TTC549 (cell line): ENCODE data around the gene FIGLA.
"Not testable (repeated sequence)": the region's sequence is repeated elsewhere in the genome, so short reads cannot be mapped to it uniquely, and the experiment has no call there.

Source experiments
- FAIRE-seq: peaks from 2 replicates; lab custom pipeline; 2012; peaks lifted over from hg19 to GRCh38; lab: Jason Lieb, UNC

Gene FIGLA

DNA sequence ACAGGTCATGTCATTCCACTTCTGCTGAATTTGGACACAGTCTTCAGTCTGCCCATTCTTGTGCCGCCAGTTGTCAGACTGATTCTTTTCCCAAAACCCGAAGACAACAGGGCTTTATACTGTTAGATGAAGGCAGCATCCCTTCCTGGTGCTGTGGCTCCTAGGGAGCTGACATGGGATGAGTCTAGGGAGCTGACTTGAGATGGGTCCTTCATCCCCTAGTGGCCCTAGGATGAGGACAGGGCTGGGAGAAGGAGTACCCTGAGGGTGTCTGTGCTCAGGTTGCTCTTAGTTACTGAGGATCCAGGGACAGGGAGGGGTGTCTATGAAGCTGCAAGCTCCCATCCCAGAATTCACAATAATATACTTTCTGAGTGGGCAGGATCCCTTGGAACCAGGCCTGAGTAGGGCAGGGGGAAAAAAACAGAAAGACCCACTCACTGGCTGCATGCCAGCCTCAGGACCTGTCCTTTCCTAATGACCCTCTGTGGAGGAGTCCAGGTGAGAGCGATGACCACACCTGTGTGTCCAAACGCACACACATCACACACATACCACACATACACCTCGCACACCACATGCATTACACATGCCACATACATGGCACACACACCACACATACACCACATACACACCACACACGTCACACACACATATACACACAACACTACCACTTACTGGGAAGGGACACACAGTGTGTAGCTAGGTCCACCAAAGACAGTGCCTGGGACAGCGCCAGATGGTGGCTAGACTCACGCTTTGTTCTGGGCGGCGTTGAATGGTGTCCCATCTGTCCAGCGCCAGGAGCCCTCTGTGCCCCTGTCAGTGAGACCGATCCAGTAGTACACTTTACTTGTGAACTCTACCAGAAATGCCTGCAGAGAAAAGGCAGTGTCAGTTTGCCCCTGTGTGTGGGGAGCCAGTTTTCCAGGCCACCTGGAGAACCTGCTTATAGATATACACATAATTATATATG lies 18.8 kb upstream of the FIGLA start:
- no peak for FAIRE-seq

DNA sequence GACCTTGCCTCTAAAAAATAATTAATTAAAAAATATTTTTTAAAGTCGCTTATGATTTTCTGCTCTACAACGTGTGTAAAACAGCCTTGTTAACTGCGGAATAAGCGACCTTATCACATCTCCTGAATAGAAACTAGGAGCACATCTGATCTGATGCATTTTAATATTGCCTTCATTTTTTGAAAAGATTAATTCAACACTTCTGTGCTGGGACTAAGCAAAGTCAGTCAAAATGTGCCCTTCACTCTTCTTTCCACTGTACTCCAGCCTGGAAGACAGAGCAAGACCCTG lies 17.3 kb upstream of the FIGLA start:
- no peak for FAIRE-seq

DNA sequence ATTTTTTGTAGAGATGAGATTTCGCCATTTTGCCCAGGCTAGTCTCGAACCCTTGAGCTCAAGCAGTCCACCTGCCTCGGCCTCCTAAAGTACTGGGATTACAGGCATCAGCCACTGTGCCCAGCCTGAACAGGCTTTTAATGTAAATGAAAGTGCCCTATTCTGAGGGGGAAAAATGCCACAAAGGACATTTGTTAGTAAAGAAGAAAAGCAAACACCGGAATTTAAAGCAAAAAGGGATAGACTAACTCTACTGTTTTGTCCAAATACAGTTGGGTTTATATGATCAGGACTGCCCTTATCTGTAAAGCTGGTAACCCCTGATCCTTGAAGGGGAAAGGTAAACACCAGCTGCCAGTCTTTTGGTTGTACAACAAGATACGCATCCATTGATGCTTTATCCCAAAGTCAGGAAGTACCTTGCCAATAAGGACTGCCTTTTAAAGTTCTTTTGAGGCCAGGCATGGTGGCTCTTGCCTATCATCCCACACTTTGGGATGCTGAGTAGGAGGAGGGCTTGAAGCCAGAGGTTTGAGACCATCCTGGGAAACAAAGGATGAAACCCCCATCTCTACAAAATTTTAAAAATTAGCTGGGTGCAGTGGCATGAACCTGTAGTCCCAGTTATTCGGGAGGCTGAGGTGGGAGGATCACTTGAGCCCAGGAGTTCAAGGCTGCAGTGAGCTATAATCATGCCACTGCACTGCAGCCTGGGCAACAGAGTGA lies 16.8 kb upstream of the FIGLA start:
- FAIRE-seq: no peak

DNA sequence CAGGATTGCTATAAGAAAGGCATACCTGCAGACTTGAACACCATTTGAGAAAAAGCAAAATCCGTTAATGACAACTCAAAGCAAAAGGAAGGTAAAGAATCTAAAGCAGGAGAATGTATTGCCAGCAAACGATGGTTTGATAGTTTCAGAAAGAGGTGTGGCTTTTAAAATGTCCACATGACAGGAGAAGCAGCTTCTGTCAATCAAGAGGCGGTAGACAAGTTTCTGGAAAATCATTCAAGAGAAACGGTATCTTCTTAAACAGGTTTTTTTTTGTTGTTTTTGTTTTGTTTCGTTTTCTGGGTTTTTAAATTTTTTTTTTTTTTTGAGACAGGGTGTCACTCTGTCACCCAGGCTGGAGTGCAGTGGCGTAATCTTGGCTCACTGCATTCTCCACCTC lies 16.2 kb upstream of the FIGLA start:
- no peak for FAIRE-seq

DNA sequence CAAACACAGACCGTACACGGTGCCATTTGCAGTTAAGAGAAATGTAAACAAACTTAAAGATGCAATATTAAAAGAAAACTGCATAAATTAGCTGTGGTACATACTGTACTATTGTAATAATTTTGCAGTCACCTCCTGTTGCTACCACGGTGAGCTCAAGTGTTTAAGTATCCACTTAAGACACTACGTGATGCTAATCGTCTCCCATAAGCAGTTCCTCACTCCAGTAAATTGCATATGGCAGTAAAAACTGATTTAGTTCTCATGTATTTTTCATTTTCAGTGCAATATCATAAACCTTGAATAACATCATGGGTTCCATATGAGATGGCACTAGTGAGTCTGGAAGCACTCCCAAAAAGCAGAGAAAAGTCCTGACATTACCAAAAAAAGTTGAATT lies 15.6 kb upstream of the FIGLA start:
- no peak for FAIRE-seq

DNA sequence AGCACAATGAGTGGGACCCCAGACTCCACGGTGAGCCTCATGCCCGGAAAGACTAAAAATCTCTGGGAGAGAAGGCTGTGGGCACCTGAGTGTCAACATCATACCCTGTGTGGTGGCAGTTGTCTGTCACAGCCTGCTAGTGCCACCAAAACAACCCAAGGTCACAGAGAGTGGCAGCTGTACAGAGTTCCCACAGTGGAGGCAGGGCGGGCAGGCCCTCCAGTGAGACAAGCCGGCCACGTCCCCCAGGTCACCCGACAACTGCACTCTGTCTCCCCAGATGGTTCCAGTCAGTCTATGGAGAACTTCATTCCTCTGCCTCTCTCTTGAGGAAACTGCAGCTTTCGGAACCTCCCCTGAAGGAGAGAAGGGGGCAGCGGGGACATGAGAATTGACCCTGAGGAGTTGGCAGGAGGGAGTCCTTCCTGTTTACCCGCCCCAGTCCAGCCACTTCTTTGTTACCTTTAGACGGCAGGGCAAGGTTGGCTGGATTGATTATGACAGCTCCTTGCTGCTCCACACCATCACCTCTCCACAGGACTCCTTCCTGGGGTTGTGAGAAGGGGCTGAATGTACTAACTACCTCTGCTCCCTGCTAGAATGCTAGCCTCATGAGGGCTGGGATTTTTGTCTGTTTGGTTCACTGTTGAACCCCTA lies 11.3 kb upstream of the FIGLA start:
- no peak for FAIRE-seq

DNA sequence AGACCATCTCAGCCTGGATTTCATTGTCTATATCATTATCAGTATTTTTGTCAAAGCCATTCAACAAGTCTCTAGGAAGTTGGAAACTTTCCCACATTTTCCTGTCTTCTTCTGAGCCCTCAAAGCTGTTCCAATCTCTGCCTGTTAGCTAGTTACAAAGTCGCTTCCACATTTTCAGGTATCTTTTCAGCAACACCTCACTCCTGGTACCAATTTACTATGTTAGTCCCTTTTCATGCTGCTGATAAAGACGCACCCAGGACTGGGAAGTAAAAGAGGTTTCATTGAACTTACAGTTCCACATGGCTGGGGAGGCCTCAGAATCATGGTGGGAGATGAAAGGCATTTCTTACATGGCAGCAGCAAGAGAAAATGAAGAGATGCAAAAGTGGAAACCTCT lies 9.3 kb upstream of the FIGLA start:
- FAIRE-seq: no peak

DNA sequence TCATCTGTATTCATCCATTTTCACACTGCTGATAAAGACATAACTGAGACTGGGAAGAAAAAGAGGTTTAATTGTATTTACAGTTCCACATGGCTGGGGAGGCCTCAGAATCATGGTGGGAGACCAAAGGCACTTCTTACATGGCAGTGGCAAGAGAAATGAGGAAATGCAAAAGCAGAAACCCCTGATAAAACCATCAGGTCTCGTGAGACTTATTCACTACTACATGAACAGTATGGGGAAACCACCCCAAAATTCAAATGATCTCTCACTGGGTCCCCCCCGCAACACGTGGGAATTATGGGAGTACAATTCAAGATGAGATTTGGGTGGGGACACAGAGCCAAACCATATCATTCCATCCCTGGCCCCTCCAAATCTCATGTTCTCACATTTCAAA lies 7.6 kb upstream of the FIGLA start:
- not testable (repeated sequence) for FAIRE-seq

DNA sequence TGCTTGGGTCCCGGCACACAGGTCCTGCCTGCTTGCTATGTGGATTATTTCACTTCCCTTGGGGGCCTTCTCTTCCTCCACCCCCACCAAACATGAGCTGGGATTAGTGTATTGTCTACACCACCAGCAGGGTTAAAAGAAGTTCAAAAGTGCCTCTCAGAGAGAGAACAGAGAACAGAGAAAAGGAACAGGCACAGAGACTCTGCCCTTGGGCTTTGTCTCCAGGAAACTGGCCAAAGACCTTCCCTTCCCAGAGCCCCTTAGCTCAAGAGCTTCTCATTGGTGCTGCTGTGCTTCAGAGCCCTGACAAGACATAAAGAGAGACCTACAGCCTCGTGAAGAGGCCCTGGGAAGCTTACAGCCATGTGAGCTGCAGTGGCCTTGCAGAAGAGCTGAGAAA lies 7.1 kb upstream of the FIGLA start:
- FAIRE-seq: no peak

DNA sequence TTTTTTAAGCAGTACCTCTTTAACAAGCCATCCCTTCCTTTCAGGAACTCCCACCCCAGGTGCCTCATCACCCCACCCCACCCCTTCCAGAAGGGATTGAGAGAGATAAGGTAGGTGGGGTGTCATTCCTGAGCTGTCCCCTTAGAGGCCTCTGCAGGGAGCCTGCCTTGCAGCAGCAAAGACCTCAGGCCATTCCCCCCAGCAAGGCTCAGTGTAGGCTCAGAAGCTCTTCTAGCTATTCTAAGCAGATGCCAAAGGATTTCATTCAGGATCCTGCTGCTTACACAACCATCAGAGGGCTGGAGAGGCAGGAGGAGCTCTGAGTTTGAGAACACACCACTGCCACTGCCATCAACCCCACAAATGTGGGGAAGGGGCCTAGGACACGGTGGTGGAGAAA lies 5.8 kb upstream of the FIGLA start:
- no peak for FAIRE-seq

DNA sequence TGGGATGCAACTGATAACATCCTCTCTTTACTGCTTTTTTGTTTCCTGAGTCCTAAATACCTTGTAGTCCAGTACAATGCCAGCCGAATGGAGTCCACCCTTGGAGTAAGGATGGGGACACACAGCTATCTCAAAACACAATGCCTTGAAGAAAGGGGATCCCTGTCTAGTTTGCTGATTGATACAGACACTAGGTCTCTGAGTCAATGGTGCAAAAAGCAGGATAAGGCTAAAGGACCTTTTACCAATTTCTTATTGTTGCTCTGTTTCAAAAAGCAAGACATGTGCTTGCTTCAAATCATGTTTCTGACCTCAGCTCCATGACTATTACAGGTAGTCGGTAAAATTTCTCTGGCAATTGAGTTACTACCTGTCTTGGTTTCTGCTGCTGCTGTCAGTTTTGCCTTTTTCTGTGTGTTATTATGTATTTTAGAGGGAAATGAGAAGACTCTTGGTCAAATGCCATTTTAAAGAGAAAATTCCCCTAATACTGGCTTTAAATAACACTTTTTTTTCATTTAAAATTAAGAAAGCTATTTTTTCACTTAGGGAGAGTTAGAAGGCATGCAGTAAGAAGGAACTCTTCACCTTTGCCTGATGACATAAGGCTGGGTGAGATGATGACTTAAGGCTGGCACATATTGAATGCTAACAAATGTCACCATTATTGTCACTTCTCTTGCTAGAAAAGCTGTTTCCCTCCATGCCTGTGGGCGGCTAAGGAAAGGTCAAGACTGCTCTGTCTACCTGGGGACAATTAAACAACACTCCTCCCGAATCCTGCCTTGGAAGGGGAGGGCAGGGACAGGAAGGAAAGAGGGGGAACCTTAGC lies 4.9 kb upstream of the FIGLA start:
- FAIRE-seq: no peak

DNA sequence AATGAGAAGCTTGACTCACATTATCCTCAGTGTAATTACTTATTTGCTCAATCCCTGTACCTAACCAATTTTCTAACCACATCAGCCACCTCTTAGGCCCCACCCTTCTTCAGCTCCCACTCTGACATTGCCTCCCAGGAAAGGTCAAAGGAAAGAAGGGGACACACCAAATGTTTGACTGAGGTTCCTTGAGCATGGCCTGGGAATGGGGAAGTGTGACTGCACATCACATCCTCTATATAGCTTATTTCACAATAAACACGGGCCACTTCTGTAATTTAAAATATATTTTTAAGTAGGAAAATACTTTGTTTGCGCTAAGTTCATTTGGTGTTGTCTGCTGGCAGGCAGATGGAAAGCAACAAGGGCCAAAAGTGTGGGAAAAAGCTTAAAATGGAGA lies 3.0 kb upstream of the FIGLA start:
- no peak for FAIRE-seq

DNA sequence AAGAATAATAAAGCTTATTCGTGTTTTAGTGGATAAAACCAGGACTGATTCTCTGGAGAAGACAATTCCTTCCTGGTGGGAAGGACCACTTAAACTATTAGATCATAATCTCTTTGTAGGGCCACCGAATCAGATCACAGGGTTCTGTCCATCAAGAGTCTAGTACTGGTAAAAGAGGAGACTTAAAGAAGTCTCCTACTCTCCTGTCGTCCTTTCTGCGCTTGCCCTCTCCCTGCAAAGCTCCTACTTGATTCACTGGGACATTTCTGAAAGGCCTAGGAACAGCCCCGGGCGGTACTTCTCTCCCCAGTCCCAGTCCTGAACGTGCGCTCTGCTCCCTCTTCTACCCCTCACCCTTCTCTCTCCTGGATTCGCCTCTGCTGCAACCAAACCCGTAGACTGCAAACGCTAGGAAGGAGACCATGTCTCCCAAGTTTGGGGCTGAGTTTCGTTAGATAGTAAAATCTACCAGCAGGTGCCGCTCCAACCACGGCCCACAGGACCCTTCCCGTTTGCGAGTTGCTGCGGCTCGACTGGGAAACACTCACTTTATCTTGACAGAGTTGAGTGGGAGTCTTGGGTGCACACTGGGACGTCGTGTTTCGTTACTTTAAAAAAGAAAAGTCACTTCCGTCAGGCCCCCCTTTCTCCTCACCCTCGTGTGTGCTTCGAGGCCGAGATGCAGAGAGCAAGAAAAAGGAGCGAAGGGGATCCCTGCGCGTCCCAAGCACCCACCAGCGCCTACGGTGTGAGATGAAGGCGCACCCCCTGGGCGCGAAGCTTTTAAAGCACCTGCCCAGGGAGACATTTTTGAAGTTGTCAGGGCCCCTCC lies 923 bp downstream of the FIGLA start:
- peak; percentile 79 for FAIRE-seq

DNA sequence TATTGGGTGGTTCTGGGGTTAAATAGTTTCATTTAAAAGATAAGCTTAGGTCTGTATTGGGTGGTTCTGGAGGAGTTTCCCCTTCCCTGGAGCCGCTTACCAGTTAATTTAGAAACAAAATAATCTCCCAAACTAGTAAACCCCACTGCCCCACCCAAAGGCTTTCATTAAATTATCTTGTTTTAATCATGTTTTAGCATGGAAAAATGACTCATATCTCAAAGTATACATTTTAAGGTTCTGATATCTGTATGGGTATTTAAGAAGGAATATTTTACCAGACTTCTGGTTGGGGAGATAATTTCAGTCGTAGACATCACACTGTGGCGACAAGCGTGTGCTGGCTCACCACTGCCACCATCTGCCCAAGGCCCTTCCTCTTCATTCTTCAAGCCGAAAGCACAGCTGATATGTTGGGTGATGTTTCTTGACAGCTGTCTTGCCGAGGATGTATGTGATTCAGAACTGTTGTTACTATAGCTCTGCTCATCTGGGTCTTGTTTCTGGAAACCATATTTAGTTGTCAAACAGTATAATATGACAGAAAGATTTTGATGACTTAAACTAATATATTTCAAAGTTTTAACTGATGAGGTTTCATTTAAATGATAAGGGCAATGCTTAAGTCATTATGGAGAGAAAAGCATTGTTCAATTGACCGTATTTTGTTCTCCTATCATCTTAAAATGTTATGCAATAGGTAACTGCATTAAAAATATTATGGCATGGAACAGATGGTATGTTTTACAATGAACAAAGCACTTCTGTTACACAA lies 5.1 kb downstream of the FIGLA start:
- peak; percentile 85 for FAIRE-seq

DNA sequence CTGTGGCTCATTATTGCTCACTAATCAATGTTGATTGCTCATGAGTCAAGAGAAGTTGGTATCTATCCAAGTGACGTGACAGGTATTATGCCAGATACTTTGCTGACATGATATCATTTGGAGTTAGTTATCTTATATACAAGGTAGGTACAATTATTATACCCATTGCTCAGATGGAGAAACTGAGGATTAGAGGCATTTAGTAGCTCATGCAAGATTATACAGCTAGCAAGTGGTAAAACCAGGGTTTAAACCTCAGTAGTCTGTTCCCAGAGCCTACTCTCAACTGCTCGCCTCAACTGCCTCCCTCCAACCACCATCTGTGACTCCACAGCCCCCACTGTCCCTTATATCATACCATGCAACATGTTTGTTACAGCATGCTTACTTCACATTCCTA lies 6.1 kb downstream of the FIGLA start:
- FAIRE-seq: no peak

DNA sequence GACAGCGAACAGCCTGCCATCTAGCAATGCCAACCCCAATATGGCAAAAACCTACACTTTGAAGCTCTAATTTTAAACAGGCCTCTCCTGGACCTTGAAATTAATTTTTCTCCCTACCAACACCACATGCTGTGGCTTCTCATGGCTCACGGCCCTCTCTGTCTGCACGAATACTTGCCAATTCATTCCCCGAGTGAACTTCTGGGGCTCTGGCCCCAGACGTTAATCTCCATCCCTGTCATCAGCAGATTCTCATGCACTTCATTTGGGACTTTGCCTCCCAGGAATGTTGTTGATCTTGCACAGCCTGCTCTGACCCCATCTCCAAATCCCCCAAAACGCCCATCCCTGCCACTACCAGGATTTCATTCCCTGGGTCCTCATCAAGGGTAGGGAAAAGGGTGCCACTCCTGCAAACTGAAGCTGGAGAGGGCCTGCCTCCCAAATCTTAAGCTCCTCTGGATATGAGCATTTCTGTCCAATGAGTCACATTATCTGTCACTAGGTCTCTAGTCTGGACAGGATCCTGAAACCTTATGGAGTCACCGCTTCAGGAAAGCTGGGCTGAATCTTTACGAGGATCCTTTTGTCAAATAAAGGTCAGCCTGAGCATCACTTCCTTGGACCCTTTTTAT lies 10.4 kb downstream of the FIGLA start:
- FAIRE-seq: no peak

DNA sequence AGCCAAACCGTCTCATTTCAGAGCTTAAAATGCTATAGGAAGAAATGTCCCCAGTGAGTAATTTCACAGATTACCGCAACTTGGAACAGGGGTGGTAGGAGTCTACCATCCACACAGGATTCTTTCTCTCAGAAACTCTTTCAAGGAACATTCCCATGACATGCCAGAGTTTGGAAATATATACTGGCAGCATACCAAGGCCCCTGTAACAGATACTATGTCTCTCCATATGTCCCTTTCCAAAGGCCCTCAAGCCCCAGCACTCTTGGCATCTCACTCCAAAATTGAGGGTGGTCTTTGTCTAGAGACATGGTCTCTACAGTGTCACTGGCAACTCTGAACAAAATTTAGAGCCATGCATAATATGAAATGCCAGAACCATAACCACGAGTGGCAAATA lies 11.0 kb downstream of the FIGLA start:
- FAIRE-seq: no peak

DNA sequence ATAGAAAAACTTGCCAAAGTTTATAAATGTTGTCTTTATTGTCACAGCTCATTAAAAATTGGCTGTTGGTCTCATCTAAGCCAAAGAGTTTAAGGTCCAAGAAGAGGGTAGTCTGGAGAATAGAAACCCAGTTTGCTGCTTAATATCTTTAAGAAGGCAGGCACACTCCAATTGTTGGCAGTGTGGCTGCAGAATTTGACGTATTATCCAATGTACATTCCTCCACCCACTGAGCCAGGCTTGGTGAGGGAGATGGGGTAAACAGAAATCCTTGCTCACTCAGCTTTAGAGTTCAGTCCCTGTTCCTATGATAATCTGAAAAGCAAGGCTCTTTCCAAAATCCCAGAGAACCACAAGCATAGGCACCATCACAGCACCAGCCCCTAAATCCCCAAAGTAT lies 11.8 kb downstream of the FIGLA start:
- no peak for FAIRE-seq

DNA sequence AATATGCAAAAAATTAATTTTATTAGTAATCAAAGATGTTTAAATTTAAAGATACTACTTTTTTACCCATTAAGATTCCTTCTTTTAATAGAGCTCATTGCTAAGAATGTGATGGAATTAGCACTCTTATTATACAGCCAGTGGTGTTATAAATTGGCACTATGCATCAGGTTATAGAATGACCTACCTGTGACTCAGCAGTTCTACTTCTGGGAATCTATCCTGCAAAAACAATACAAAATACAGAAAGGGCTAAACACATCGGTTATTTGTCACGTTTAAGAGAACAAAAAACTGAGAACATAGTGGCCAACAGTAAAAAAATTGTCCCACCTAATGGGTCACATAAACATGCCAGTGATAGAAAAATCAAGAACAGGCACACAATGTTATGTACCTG lies 13.0 kb downstream of the FIGLA start:
- no peak for FAIRE-seq

DNA sequence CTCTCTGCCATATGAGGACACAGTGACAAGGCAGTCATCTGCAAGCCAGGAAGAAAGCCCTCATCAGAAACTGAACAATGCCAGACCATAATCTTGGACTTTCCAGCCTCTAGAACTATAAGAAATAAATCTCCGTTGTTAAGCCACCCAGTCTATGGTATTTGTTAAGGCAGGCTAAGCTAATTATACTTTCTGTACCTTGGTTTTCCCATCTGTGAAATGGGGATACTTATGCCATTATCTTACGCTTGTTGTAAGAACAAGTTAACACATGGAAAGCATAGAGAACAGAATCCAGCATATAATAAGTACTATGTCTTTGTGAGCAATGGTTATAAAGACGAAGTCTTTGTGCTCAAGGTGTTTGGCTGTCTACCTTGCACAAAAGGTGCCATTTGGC lies 14.2 kb downstream of the FIGLA start:
- no peak for FAIRE-seq
